NOMO-1 treated with dmso at 0.1 percent for 144 hours (cell line): Measurements from ENCODE around the gene BBLN.

Source experiments
- DNase-seq: peaks from one replicate; lab custom pipeline; 2025; ENCODE audit not compliant: unreplicated experiment; lab: John Stamatoyannopoulos, UW

Gene BBLN

GRCh38 chr9:128144239-128145181 is 15.6 kb upstream of the BBLN start:
- no peak for DNase-seq

GRCh38 chr9:128145536-128145935 is 14.5 kb upstream of the BBLN start:
- DNase-seq: no peak

GRCh38 chr9:128145951-128146351 is 14.1 kb upstream of the BBLN start:
- no peak for DNase-seq

GRCh38 chr9:128146591-128147120 is 13.4 kb upstream of the BBLN start:
- no peak for DNase-seq

GRCh38 chr9:128148509-128149000 is 11.5 kb upstream of the BBLN start:
- no peak for DNase-seq

GRCh38 chr9:128149001-128149701 is 10.9 kb upstream of the BBLN start, which contains the start of gene LCN2:
Gene LCN2, plus strand, starts transcription at chr9:128149453. Its CDS starts 73 bp downstream, at chr9:128149526.
- no peak for DNase-seq

GRCh38 chr9:128149951-128150593 is 10.0 kb upstream of the BBLN start:
- DNase-seq: no peak

- no peak for DNase-seq
Observed at GRCh38 chr9:128150594-128151308, 9.3 kb upstream of the BBLN start.

- DNase-seq: no peak
Observed at GRCh38 chr9:128151309-128152132, 8.5 kb upstream of the BBLN start.

GRCh38 chr9:128152133-128153059 is 7.7 kb upstream of the BBLN start:
- no peak for DNase-seq

GRCh38 chr9:128153060-128153946 is 6.8 kb upstream of the BBLN start:
- no peak for DNase-seq

GRCh38 chr9:128153947-128154695 is 5.9 kb upstream of the BBLN start:
- no peak for DNase-seq

GRCh38 chr9:128155736-128156500 is 4.1 kb upstream of the BBLN start:
- no peak for DNase-seq

- peak; percentile 74 for DNase-seq
Observed at GRCh38 chr9:128159522-128159783, 612 bp upstream of the BBLN start.

GRCh38 chr9:128160603-128160987 is 530 bp downstream of the BBLN start:
- no peak for DNase-seq

GRCh38 chr9:128161215-128161902 is 1.3 kb downstream of the BBLN start:
- DNase-seq: no peak
